GM18907 (cell line): ENCODE results near the gene NFAT5.
"Not testable (repeated sequence)": the region's sequence is repeated elsewhere in the genome, so short reads cannot be mapped to it uniquely, and the experiment has no call there.

Experiments
- ATAC-seq: cut with Tn5 transposase; IDR thresholded peaks from one replicate; pipeline ENCODE4 v1.9.1; 2021; ENCODE audit warnings: mild to moderate bottlenecking, moderate library complexity; ENCODE audit not compliant: unreplicated experiment

Gene NFAT5

GRCh38 chr16:69729030-69729429, 163.3 kb downstream of the NFAT5 start:
- not testable (repeated sequence) for ATAC-seq

GRCh38 chr16:69731280-69731679, 165.5 kb downstream of the NFAT5 start:
- not testable (repeated sequence) for ATAC-seq

- ATAC-seq: no peak
Measured at GRCh38 chr16:69732101-69732500, 166.3 kb downstream of the NFAT5 start.

- ATAC-seq: no peak
Measured at GRCh38 chr16:69741519-69741918, 175.8 kb downstream of the NFAT5 start.

- ATAC-seq: no peak
Measured at GRCh38 chr16:69741951-69742904, 176.5 kb downstream of the NFAT5 start.

- no peak for ATAC-seq
Measured at GRCh38 chr16:69744363-69745231, 178.8 kb downstream of the NFAT5 start.

- ATAC-seq: no peak
Measured at GRCh38 chr16:69745232-69745612, 179.5 kb downstream of the NFAT5 start.

GRCh38 chr16:69745959-69746358, 180.2 kb downstream of the NFAT5 start:
- ATAC-seq: no peak

GRCh38 chr16:69747115-69747514, 181.3 kb downstream of the NFAT5 start:
- ATAC-seq: no peak

- ATAC-seq: no peak
Measured at GRCh38 chr16:69748694-69749345, 183.1 kb downstream of the NFAT5 start.

GRCh38 chr16:69754143-69754468, 188.3 kb downstream of the NFAT5 start:
- no peak for ATAC-seq
